Activated naive CD8-positive, alpha-beta T cell (primary cell): ENCODE measurements around the gene KCP.

ENCODE experiments used
- H3K27ac Mint-ChIP-seq: one replicate; pipeline ENCODE4 v1.8.0; 2021; ENCODE audit warnings: mixed read lengths
- H3K27me3 Mint-ChIP-seq: one replicate; pipeline ENCODE4 v1.8.0; 2021; ENCODE audit warnings: mixed read lengths
- H3K36me3 Mint-ChIP-seq: one replicate; pipeline ENCODE4 v1.8.0; 2021; ENCODE audit warnings: mixed read lengths
- H3K4me1 Mint-ChIP-seq: one replicate; pipeline ENCODE4 v1.8.0; 2021; ENCODE audit warnings: low read depth, mixed read lengths
- H3K4me3 Mint-ChIP-seq: one replicate; pipeline ENCODE4 v1.8.0; 2021; ENCODE audit warnings: mild to moderate bottlenecking, mixed read lengths
- H3K9me3 Mint-ChIP-seq: one replicate; pipeline ENCODE4 v1.8.0; 2021; ENCODE audit warnings: low read depth, mixed read lengths

Gene KCP

GRCh38 chr7:128871050-128871449, 39.5 kb downstream of the KCP start:
- H3K27me3 Mint-ChIP-seq = no peaks in the 10 kb centered on the region
- H3K9me3 Mint-ChIP-seq = no peaks in the 10 kb centered on the region
- H3K36me3 Mint-ChIP-seq = no peaks in the 10 kb centered on the region
- no peak overlapping the region for H3K27ac Mint-ChIP-seq
- peaks cover 8% of the 10 kb centered on the region for H3K4me1 Mint-ChIP-seq
- H3K4me3 Mint-ChIP-seq = peak overlapping the region; percentile 84

GRCh38 chr7:128869944-128870285, 40.6 kb downstream of the KCP start:
- H3K27me3 Mint-ChIP-seq = no peaks in the 10 kb centered on the region
- peaks cover 16% of the 10 kb centered on the region for H3K4me1 Mint-ChIP-seq
- H3K36me3 Mint-ChIP-seq = peaks cover 5% of the 10 kb centered on the region
- peak overlapping the region; percentile 84 for H3K4me3 Mint-ChIP-seq
- no peaks in the 10 kb centered on the region for H3K9me3 Mint-ChIP-seq
- no peak overlapping the region for H3K27ac Mint-ChIP-seq

DNA sequence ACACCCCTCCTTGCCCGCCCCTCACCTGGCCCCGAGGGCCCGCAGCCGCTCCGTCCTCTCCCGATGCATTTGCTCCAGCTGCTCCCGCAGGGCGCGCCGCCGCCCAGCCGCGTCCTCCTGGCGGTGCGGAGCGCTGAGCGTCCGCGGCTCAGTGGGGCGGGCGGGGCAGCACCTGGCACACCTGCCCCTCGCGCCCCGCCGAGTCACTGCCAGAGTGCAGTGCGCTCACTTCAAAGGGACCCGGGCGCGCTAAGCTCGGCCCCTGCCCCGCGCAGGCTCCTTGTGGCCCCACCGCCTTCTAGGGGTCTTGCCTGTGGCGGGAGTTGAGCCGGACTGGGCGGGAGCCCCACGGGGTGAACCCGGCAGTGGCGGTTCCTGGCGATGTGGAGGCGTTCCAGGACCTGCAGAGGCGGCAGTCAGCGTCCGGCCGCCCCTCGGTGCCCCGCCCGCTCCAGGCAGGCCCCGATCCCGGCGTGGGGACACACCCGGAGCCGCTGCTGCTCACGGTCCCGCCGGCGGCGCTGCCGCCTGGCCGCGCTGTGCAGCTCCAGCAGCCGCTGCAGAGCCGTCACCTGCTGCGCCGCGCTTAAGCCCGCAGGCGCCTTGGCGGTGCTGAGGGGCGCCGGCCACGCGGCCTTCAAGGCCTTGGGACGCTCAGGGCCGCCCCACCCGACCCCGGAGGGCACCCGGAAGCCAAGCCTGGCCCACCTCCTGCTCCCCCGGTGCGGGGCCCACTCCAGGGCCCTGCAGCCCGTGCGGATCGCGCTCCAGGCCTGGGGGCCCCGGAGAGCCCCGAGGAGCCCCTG, 41.2 kb downstream of the KCP start:
- Mint-ChIP-seq H3K27ac (no peak overlapping the region), H3K4me3 (peak overlapping the region; percentile 63), H3K36me3 (peaks cover 5% of the 10 kb centered on the region), H3K4me1 (peaks cover 20% of the 10 kb centered on the region), H3K9me3 (no peaks in the 10 kb centered on the region), H3K27me3 (no peaks in the 10 kb centered on the region)

DNA sequence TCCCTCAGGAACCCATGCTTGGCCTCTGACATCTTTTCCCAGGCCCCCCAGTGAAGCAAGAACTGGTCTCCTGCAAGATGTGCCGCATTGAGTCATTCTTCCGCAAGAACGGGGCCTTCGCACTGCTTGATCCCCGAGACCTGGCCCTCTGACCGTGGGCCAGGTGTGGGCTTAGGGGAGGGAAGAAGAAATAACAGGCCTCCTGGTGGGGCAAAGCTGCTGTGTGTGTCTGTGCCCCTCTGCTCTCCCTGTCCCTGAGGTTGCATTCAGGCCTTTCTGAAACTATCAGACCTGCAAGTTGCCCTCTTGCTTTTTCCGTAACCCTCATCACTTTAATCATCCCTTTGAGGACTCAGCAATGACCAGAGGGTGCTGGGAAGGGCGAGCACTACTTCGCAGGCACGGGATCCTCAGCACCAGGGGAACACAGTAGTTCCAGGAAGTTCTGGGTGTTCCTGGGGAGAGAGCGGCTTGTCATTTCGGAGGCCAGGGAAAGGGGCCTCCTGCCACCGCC, 41.8 kb downstream of the KCP start:
- peaks cover 5% of the 10 kb centered on the region for H3K36me3 Mint-ChIP-seq
- H3K27me3 Mint-ChIP-seq = no peaks in the 10 kb centered on the region
- H3K27ac Mint-ChIP-seq = no peak overlapping the region
- H3K9me3 Mint-ChIP-seq = no peaks in the 10 kb centered on the region
- peaks cover 23% of the 10 kb centered on the region for H3K4me1 Mint-ChIP-seq
- H3K4me3 Mint-ChIP-seq = peak overlapping the region; percentile 63

DNA sequence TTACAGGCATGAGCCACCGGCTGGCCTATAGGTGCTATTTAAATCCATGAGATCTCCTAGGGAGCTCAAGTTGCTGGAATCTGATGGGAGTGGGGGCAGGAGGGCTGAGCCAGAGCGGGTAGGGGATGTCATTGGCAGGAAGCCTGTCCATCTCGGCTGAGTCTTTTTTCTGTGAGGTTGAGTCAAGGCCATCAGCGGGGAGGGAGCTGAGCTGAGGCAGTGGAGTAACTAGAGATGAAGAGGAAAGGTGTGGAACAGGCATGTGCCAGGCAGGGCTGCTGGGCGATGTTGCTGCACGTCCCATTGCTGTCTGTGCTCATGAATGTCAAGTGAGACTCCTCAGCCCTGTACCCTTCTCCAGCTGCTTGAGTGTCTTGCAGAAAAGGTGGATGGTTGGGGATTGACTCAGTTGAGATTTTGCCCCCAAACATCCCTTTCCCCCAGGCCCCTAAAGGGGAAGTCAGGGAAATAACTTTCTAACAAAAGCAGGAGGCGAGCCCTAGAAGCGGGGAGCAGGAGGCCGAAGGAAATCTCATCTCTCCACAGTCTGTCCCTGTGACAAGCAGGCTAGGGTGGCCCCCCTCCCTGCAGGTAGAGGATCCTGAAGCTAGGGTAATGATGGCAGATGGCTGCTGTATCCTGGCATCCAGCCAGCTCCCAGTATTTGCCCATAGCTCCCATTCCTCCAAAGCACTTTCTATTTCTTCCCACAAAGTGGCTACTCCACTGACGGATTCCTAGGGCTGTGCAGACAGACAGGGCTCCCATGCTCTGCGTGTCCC, 42.5 kb downstream of the KCP start:
- Mint-ChIP-seq H3K27me3 (no peaks in the 10 kb centered on the region), H3K4me3 (peak overlapping the region; percentile 38), H3K9me3 (no peaks in the 10 kb centered on the region), H3K27ac (no peak overlapping the region), H3K36me3 (peaks cover 5% of the 10 kb centered on the region), H3K4me1 (peaks cover 26% of the 10 kb centered on the region)

- Mint-ChIP-seq H3K27ac (no peak overlapping the region), H3K9me3 (no peaks in the 10 kb centered on the region), H3K27me3 (no peaks in the 10 kb centered on the region), H3K36me3 (peaks cover 5% of the 10 kb centered on the region), H3K4me3 (no peak overlapping the region), H3K4me1 (peaks cover 29% of the 10 kb centered on the region)
Measured at GRCh38 chr7:128867241-128867640, 43.3 kb downstream of the KCP start.

GRCh38 chr7:128865996-128866877, 44.3 kb downstream of the KCP start:
- peaks cover 32% of the 10 kb centered on the region for H3K4me1 Mint-ChIP-seq
- no peak overlapping the region for H3K27ac Mint-ChIP-seq
- H3K27me3 Mint-ChIP-seq = no peaks in the 10 kb centered on the region
- H3K36me3 Mint-ChIP-seq = peaks cover 5% of the 10 kb centered on the region
- H3K4me3 Mint-ChIP-seq = no peak overlapping the region
- no peaks in the 10 kb centered on the region for H3K9me3 Mint-ChIP-seq

DNA sequence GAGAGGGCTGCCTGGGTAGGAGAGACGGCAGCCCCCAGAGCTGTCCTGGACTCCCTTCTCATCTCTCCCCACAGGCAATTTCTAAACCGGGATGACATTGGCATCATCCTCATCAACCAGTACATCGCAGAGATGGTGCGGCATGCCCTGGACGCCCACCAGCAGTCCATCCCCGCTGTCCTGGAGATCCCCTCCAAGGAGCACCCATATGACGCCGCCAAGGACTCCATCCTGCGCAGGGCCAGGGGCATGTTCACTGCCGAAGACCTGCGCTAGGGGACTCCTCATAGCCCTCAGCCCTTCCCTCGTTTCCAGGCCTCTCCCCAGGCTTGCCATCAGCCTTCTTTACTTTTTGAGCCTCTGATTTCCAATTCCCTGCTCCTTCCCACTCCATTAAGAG, 45.2 kb downstream of the KCP start:
- Mint-ChIP-seq H3K4me1 (peaks cover 31% of the 10 kb centered on the region), H3K9me3 (no peaks in the 10 kb centered on the region), H3K4me3 (peak overlapping the region; percentile 46), H3K27ac (peak overlapping the region; percentile 22), H3K36me3 (peaks cover 5% of the 10 kb centered on the region), H3K27me3 (no peaks in the 10 kb centered on the region)

DNA sequence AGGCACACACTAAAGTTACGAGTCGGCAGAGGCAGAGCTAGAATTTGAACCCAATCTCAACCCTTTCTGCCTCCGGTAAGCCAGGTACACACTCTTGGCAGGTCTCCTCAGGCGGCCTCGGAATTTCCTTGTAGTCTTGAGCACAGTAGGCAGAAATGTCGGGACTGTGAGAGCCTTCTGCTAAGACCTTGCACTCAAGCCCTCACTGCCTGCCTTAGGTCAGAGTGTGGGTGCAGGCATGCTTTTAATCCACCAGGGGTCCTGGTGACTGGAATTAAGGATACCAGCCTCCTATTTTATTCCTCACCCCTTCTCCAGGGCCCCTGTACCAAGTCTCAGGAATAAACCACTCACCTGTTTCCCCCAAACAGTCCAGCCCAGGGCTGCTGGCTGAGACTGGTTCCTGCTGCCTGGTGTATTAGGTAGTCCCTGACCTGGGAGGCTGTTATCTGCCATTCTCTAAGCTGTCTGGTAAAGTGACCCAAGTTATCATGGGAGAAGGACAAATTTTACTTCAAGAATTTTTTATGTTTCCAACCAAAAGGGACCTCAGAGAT, 47.0 kb downstream of the KCP start:
- peak overlapping the region; percentile 98 for H3K27ac Mint-ChIP-seq
- H3K27me3 Mint-ChIP-seq = no peaks in the 10 kb centered on the region
- peaks cover 5% of the 10 kb centered on the region for H3K36me3 Mint-ChIP-seq
- no peaks in the 10 kb centered on the region for H3K9me3 Mint-ChIP-seq
- H3K4me3 Mint-ChIP-seq = peak overlapping the region; percentile 100
- H3K4me1 Mint-ChIP-seq = peaks cover 24% of the 10 kb centered on the region

DNA sequence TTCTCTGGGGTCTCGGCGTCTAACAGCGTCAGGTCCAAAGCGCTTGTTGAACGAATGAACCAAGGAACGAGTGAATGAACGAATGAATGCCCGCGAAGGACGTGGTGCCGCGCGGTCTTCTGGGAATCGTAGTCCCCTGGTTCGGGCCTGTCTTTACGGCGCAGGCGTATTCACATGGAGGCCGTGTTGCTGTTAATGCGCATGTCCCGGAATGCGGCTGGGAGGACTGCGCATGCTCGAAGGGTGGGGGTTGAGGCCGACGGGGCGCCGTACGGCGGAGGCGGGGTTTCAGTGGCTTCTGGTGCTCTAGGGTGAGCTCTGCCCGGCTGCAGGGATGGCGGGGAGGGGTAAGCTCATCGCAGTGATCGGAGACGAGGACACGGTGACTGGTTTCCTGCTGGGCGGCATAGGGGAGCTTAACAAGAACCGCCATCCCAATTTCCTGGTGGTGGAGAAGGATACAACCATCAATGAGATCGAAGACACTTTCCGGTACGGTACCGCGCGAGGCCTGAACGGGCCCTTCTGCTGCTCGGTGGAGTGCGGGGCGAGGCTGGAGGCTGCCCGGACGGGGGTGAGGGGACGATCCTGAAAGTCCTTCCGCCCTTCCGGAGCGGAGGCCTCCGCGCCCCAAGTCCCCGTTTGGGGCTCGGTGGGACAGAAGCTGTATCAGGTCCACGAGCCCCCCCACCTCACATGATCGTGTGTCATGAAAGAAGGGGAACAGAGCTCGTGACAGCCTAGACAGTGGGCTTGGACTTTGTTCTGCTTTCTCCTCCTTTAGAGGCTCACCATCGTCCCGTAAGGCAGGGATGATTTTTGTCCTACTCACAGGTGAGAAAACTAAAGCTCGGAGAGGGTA, 47.7 kb downstream of the KCP start, which contains the start of gene ATP6V1F:
TSS of gene ATP6V1F (plus strand) at position 286 of the 862 bp plus-strand sequence. CDS start at position 335, 49 bp downstream.
- peak within 1 kb of the TSS; percentile 98 for H3K27ac Mint-ChIP-seq
- H3K36me3 Mint-ChIP-seq = peaks cover 5% of the 10 kb centered on the region
- peak within 1 kb of the TSS; percentile 100 for H3K4me3 Mint-ChIP-seq
- H3K4me1 Mint-ChIP-seq = peaks cover 24% of the 10 kb centered on the region
- no peaks in the 10 kb centered on the region for H3K27me3 Mint-ChIP-seq
- no peaks in the 10 kb centered on the region for H3K9me3 Mint-ChIP-seq

DNA sequence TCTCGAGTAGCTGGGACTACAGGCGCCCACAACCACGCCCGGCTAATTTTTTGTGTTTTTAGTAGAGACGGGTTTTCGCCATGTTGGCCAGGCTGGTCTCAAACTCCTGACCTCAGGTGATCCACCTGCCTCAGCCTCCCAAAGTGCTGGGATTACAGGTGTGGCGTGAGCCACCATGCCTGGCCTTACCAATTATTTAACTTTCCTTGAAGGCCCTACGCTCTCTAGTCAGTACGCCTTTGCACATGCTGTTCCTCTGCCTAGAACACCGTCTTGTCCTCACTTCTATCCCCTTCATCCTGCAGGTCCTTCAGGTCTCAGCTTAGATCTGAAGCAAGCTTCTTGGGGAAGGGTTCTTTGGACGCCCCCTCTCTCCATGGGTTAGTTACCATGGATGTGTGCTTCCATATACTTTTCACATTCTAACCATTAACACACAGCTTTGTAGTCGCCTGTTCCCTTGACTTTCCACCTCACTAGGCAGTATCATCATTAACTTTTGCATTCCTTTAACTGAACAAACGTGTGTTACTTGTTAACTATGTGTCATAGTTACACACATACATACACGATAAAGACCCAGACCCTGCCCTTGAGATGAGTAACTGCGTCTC, 48.4 kb downstream of the KCP start:
- peaks cover 5% of the 10 kb centered on the region for H3K36me3 Mint-ChIP-seq
- peak overlapping the region; percentile 100 for H3K4me3 Mint-ChIP-seq
- H3K27ac Mint-ChIP-seq = peak overlapping the region; percentile 98
- H3K9me3 Mint-ChIP-seq = no peaks in the 10 kb centered on the region
- no peaks in the 10 kb centered on the region for H3K27me3 Mint-ChIP-seq
- peaks cover 24% of the 10 kb centered on the region for H3K4me1 Mint-ChIP-seq

- Mint-ChIP-seq H3K27me3 (no peaks in the 10 kb centered on the region), H3K4me3 (no peak overlapping the region), H3K9me3 (no peaks in the 10 kb centered on the region), H3K4me1 (peaks cover 21% of the 10 kb centered on the region), H3K36me3 (peaks cover 3% of the 10 kb centered on the region), H3K27ac (peak overlapping the region; percentile 1)
Measured at GRCh38 chr7:128860158-128861073, 50.1 kb downstream of the KCP start.
